ENCODE results near the gene RP9.

The RP9 gene

DNA sequence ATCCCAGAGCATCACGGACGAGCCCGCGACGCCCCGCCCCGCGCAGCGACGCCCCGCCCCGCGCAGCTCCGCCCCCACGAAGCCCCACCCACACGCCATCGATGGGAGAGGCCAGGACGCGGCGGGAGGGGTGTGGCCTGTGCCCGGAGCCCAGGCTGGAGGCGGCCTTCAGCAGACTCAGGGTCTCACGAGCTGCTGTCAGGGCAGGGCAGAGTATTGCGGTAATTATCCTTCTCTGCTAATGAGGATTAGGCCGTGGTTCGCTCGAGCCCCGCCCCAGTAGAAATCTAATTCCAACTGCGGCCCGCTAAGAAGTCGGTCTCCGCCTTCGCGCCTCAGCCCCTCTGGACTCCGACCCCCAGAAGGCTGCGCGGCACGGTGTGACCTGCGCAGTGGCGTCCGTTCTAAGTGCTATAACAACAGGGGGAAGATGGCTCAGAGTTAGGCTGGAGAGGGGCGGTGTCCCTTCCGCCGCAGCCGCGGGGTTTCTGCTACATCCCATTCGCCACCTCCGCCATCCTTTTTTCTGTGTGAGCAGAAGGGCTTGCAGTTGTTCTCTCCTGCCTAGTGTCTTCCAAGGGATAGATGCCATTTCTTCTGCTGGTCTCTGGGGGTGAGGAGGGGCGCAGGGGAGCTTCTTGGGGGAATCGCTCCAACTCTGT, 46.3 kb downstream of the RP9 start:
- peak; percentile 91 for DNase-seq (ENCODE audit: low read depth, low spot score)

DNA sequence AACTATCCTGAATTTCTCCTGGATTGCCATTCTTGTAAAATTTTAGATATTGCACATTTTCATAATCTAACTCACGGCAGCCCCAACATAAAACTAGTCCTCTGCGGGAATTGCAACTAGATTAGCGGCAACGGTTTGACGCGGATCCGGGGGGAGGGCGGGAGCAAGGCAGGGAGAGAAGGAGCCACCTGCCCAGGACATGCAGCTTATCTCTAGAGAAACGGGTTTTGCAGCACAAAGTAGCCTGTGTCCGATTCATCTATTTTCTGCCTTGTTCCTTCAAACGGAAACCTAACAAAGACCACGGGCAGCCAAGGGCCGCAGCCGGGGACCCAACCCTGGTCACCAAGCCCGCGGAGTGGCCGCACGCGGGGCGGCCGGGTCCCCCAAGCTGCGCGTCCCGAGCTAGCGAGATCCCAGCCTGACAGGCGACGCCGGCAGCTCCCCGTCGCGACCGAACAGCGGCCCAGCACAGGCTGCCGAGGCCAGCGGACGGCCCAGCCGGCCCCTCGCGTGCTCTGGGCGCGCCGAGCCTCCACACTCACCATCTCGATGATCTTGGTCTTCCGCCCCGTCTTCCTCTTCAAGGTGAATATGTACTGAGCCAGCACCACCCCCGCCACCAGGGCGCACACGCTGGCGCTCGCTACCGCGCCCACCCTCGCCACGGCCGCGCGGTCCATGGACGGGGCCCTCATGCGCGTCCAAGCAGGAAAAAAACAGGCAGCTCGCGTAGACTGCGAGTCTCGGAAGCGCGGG, 47.0 kb downstream of the RP9 start, which contains the start of gene NT5C3A:
TSS of gene NT5C3A (minus strand) at position 754 of the 759 bp plus-strand sequence. CDS start at position 683, 71 bp downstream.
- DNase-seq (ENCODE audit: low read depth, low spot score) = no peak

DNA sequence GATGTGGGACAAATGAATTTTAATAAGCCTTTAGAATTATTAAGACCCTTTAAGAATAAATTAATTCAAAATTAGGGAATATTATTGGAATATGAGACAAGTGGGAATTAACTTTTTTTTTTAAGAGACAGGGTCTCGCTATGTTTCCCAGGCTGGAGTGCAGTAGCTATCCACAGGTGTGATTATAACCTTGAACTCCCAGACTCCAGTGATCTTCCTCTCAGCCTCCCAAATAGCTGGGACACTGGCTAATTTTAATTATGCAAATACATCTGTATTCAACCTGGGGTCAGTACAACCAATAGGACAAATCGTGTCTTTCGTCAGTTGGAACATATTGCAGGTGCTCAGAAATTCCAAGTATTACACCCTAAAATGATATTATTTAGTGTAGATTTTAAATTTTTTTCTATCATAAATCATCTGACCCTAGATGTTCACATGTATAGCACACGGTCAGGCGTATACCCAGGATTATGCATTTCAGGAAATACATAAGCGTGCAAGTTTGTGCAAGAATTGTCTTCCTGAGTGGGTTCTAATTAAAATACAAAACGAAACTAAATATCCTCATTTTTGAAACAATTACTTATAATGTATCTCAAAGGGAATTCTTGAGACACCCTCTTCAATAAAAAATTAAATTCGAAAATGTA, 47.8 kb downstream of the RP9 start:
- no peak for DNase-seq (ENCODE audit: low read depth, low spot score)

DNA sequence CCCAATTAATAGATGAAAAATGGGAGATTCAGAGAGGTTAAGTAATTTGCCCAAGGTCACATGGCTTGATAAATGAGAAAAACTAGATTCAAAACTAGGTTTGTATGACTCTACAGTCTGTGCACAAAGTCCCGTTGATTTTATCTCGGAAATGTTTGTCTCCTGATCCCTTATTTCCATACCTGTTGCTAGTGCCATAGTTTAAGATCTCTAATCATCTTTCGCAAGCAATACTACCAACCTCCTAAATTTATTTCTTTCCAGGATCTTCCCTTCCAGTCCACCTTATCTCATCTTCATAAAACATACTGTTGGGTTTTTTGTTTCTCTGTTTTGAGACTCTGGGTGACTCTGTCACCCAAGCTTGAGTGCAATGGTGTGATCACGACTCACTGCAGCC, 49.6 kb downstream of the RP9 start:
- DNase-seq (ENCODE audit: low read depth, low spot score) = no peak

DNA sequence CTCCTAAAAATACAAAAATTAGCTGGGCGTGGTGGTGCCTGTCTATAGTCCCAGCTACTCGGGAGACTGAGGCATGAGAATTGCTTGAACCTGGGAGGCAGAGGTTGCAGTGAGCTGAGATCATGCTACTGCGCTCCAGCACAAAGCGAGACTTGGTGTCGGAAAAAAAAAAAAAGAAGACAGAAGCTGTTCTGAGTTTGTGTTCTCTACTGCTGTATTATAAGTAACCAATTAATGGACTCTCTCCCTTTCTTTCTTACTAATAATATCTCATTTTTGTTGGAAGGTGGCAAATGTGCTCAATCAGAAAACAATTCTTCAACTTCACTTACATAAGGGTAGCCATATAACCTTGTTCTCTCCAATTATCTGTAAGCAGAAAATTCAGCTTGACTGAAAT, 54.0 kb downstream of the RP9 start:
- no peak for DNase-seq (ENCODE audit: low read depth, low spot score)

DNA sequence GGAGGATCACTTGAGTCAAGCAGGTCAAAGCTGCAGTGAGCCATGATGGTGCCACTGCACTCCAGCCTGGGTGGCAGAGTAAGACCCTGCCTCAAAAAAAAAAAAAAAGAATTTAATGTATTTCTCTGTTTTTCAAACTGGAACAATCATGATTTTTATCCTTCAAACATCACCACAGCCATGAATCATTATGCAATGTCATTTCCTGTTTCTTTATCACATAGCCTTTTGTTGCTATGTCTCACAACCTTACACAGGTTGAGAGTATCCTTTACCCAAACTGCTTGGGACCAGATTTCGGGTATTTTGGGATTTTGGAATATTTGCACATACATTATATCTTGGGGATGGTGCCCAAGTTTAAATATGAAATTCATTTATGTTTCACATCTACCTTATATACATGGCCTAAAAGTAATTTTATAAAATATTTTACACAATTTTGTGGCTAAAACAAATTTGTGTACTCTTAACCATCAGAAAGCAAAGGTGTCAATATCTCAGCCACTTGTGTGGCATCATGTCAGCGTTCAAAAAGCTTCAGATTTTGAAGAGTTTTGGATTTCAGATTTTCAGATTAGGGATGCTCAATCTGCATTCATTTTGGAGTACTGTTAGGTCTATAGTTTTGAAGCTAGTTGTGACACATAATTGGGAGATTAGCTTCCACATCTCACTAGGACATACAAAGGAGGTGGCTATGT, 54.8 kb downstream of the RP9 start:
- DNase-seq (ENCODE audit: low read depth, low spot score) = no peak

DNA sequence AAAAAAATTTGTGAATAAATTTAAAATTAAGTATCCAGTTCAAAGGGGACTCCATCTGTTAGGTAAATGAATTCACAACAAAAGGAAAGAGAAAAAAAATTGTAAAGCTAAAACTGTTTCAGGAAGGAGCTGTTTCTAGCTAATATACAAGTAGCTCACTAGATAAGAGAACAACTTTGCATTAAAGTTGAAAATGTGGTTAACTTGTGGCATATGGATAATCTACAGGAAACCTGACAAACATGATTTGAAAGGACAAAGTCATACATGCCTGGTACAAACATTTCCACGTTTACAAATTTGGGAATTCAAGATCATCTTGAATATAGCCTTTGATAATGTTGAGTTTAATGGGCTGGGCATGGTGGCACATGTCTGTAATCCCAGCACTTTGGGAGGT, 55.5 kb downstream of the RP9 start:
- DNase-seq (ENCODE audit: low read depth, low spot score) = no peak

DNA sequence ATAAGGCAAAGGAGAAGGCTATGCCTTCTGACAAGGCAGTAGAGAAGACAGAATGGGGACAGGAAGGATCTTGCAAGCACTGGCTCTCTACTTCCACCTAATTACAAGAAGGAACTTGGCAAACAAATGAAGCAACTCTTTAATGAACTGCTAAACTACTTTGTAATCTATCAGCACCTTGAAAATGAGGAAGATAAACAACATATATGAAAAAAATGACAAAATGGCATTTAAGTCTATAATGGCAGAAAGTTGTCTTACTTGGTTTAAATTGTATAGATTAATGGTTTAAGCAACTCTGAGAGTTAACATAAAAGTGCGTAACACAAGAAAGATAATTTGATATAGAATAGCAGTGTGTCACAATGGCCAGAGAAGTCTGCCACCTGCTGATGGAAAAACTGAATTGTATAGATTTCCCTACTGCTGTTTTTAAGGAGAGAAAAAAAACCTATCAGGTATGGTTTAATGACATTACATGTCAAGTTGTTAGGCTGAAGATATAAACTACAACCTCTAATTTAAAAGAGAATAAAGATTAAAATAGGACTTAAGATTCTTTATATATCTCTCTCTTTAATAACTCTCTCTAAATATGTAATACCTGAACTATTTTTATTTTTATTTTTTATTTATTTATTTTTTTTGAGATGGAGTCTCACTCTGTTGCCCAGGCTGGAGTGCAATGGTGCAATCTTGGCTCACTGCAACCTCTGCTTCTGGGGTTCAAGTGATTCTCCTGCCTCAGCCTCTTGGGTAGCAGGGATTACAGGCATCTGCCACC, 58.5 kb downstream of the RP9 start:
- no peak for DNase-seq (ENCODE audit: low read depth, low spot score)

DNA sequence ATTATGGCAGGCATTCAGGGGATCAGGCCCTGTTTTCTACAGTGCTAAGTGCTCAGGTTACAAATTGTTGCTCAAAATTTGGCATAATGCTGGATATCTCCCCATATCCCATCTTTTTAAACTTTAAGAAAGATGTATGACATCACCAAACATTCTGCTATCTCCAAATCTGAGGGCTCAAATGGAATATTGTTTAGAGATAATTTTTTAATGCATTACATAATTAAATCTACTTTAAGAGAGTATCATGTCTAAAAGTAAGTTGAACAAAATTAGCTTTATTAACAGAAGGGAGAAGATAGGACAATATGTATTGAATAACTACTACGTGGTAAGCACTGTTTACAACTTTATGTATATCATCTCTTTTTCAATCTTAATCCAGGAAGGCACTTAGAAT, 60.5 kb downstream of the RP9 start:
- no peak for DNase-seq (ENCODE audit: low read depth, low spot score)

DNA sequence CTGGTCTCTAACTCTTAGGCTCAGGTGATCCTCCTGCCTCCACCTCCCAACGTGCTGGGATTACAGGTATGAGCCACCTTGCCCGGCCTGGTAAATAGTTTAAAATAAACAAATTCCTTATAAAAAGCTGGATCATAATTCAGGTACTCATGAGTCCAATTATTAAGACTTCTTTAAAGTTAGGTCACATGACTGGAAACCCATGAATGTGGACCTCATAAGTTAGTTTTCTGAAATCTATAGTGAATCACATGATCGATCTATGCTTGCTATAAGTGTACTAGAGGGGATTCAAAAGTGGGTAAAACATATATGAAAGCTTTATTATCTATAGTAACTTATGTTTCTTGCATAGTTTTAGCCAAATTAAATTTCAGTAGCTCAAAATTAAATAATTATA, 60.9 kb downstream of the RP9 start:
- DNase-seq (ENCODE audit: low read depth, low spot score) = no peak

DNA sequence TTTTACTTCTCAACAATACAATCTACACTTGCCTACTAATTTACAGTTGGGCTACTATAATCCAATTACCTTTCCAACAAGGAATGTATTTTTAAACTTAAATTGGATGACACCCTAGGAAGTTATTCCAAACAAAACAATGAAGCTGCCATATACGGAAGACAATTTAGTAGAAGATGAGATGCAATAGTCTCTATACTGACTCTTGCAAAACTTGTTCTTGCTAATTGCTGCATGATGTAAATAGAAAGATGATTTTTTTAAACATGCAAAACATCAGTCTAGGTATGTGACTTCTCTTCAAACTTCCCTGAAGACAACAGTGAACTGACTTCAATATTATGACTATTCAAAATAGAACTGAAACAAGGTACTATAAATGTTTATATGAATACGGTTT, 64.2 kb downstream of the RP9 start:
- DNase-seq (ENCODE audit: low read depth, low spot score) = no peak

Data from smooth muscle cell of the brain vasculature (primary cell).